ENCODE results near the gene VIPR2. TPM values are rescaled to one million over a fixed set of nuclear protein-coding genes. Genes with fewer than 3 reads are reported as not detected.

Gene VIPR2
- total RNA-seq, 4 donors from 2014 or later = 0.59 to 0.64 (median 0.60) TPM; not detected in 1

- Histone ChIP-seq H3K27ac (no peak overlapping the region), H3K4me1 (no peaks in the 10 kb centered on the region), H3K36me3 (no peaks in the 10 kb centered on the region), H3K27me3 (peaks cover 17% of the 10 kb centered on the region), H3K9me3 (no peaks in the 10 kb centered on the region), H3K4me3 (no peak overlapping the region)
- no peak for TF ChIP-seq POLR2A (IDR thresholded peaks at IDR 0.05)
- TF ChIP-seq CTCF (IDR thresholded peaks at IDR 0.05) = no peak
- no peak for TF ChIP-seq EP300 (IDR thresholded peaks at IDR 0.05)
- no peak for TF ChIP-seq POLR2AphosphoS5 (IDR thresholded peaks at IDR 0.05)
- no peak for DNase-seq (ENCODE audit: low spot score in 2 of 2)
- WGBS = 94% methylated on average over 4 of the region's 4 CpGs
These were observed 23.2 kb downstream of the VIPR2 start for GRCh38 chr7:159121476-159121875.

GRCh38 chr7:159121068-159121467 is 23.6 kb downstream of the VIPR2 start:
- Histone ChIP-seq H3K4me3 (no peak overlapping the region), H3K4me1 (no peaks in the 10 kb centered on the region), H3K9me3 (no peaks in the 10 kb centered on the region), H3K27ac (no peak overlapping the region), H3K27me3 (peaks cover 19% of the 10 kb centered on the region), H3K36me3 (no peaks in the 10 kb centered on the region)
- whole genome bisulfite sequencing = 57% methylated on average over 9 of the region's 9 CpGs
- TF ChIP-seq POLR2AphosphoS5 (IDR thresholded peaks at IDR 0.05) (no peak), POLR2A (IDR thresholded peaks at IDR 0.05) (no peak), CTCF (IDR thresholded peaks at IDR 0.05) (no peak), EP300 (IDR thresholded peaks at IDR 0.05) (no peak)
- DNase-seq (ENCODE audit: low spot score in 2 of 2) = peak in 1 of 2 donors; percentile 40

GRCh38 chr7:159120540-159120919 is 24.1 kb downstream of the VIPR2 start:
- DNase-seq (ENCODE audit: low spot score in 2 of 2) = peak in 1 of 2 donors; percentile 56
- Histone ChIP-seq H3K4me3 (no peak overlapping the region), H3K4me1 (no peaks in the 10 kb centered on the region), H3K9me3 (no peaks in the 10 kb centered on the region), H3K27ac (no peak overlapping the region), H3K27me3 (peaks cover 19% of the 10 kb centered on the region), H3K36me3 (no peaks in the 10 kb centered on the region)
- TF ChIP-seq POLR2A (IDR thresholded peaks at IDR 0.05) (no peak), POLR2AphosphoS5 (IDR thresholded peaks at IDR 0.05) (no peak), EP300 (IDR thresholded peaks at IDR 0.05) (no peak), CTCF (IDR thresholded peaks at IDR 0.05) (no peak)
- 69% methylated on average over 7 of the region's 7 CpGs for WGBS

GRCh38 chr7:159119851-159120539 is 24.7 kb downstream of the VIPR2 start:
- WGBS = 79% methylated on average over 9 of the region's 11 CpGs
- TF ChIP-seq POLR2AphosphoS5 (IDR thresholded peaks at IDR 0.05) (no peak), CTCF (IDR thresholded peaks at IDR 0.05) (no peak), POLR2A (IDR thresholded peaks at IDR 0.05) (no peak), EP300 (IDR thresholded peaks at IDR 0.05) (no peak)
- Histone ChIP-seq H3K9me3 (no peaks in the 10 kb centered on the region), H3K4me3 (no peak overlapping the region), H3K4me1 (no peaks in the 10 kb centered on the region), H3K27ac (no peak overlapping the region), H3K36me3 (no peaks in the 10 kb centered on the region), H3K27me3 (peaks cover 20% of the 10 kb centered on the region)
- DNase-seq (ENCODE audit: low spot score in 2 of 2) = peak in 1 of 2 donors; percentile 38

- WGBS = 91% methylated on average over 8 of the region's 19 CpGs
- peak in 1 of 2 donors; percentile 72 for DNase-seq (ENCODE audit: low spot score in 2 of 2)
- H3K36me3 ChIP-seq = no peaks in the 10 kb centered on the region
- no peak overlapping the region for H3K27ac ChIP-seq
- no peaks in the 10 kb centered on the region for H3K4me1 ChIP-seq
- H3K9me3 ChIP-seq = no peaks in the 10 kb centered on the region
- H3K4me3 ChIP-seq = no peak overlapping the region
- no peak for TF ChIP-seq CTCF (IDR thresholded peaks at IDR 0.05)
- TF ChIP-seq POLR2A (IDR thresholded peaks at IDR 0.05) = no peak
- TF ChIP-seq EP300 (IDR thresholded peaks at IDR 0.05) = no peak
- no peak for TF ChIP-seq POLR2AphosphoS5 (IDR thresholded peaks at IDR 0.05)
- H3K27me3 ChIP-seq = peaks cover 20% of the 10 kb centered on the region
These were observed 25.5 kb downstream of the VIPR2 start for GRCh38 chr7:159119026-159119741.

Data from suprapubic skin (tissue), 4 donors.